ENCODE data around the gene FBXL13. TPM values are rescaled to one million over a fixed set of nuclear protein-coding genes. Genes with fewer than 3 reads are reported as not detected.
"Not testable (repeated sequence)": the region's sequence is repeated elsewhere in the genome, so short reads cannot be mapped to it uniquely, and the experiment has no call there.

Gene FBXL13
- polyA plus RNA-seq, 3 donors = 2.9 to 4.4 (median 2.9) TPM

- DNase-seq (ENCODE audit: extremely low read depth in 1 of 11, low read depth in 9 of 11, low spot score in 4 of 11) = peak in 9 of 11 donors; percentile 17 to 40 (median 25)
These were observed 81.5 kb downstream of the FBXL13 start for GRCh38 chr7:102992938-102993717.

DNA sequence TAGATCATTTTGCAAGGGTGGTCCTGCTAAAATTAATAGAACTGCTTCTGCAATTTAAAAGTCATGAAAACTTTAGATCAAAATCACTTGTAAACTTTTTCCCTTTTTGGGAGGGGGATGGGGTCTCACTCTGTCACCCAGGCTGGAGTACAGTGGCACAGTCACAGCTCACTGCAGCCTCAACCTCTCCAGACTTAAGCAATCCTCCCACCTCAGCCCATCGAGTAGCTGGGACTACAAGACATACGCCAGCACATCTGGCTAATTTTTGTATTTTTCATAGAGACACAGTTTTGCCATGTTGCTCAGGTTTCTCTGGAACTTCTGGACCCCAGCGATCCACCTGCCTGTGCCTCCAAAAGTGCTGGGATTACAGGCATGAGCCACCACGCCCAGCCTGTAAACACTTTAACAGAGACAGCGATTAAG, 82.1 kb downstream of the FBXL13 start:
- DNase-seq (ENCODE audit: extremely low read depth in 1 of 11, low read depth in 9 of 11, low spot score in 4 of 11) = no peak

GRCh38 chr7:102991540-102992214, 82.9 kb downstream of the FBXL13 start:
- DNase-seq (ENCODE audit: extremely low read depth in 1 of 11, low read depth in 9 of 11, low spot score in 4 of 11) = no peak

DNA sequence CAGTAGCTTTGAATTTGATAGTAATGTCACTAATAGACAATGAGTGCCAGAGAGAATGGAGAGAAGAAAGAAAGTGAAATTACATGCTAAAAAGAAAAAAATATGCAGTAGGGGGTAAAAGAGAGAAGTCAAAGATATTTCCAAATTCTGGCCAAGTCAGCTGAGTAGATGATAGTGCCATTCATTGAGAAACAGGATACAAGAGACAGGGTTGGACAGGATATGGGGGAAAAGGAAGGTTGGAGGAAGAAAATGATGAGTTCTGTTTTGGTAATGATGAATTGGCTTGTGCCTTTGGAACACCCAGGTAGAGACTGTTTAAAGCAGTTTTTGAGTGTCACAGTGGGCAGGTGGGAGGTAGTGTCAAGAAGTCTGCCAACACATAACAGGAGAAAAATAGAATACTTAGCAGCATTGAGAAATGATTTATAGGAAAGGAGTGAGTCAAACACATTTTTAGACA, 83.5 kb downstream of the FBXL13 start:
- DNase-seq (ENCODE audit: extremely low read depth in 1 of 11, low read depth in 9 of 11, low spot score in 4 of 11) = no peak

GRCh38 chr7:102990642-102991041, 84.0 kb downstream of the FBXL13 start:
- no peak for DNase-seq (ENCODE audit: extremely low read depth in 1 of 11, low read depth in 9 of 11, low spot score in 4 of 11)

- DNase-seq (ENCODE audit: extremely low read depth in 1 of 11, low read depth in 9 of 11, low spot score in 4 of 11) = no peak
These were observed 85.7 kb downstream of the FBXL13 start for GRCh38 chr7:102988631-102989560.

DNA sequence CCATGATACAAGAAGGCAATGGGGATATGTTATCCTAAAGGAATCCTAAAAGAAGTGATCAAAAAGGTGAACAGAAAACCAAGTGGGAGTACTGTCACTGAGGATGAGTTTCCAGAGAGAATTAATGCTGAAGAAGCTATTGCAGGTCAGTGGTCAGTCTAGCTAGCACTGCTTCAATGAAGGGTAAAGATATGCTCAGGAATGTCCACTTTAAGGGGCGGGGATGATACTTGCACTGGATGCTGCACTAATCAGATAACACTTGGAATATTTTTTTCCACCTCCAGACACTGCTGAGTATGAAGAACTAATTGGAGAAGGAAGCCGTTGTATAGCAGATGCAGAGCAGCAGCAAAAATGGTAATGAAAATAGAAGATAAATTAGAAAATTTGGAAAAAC, 86.5 kb downstream of the FBXL13 start:
- DNase-seq (ENCODE audit: extremely low read depth in 1 of 11, low read depth in 9 of 11, low spot score in 4 of 11) = no peak

DNA sequence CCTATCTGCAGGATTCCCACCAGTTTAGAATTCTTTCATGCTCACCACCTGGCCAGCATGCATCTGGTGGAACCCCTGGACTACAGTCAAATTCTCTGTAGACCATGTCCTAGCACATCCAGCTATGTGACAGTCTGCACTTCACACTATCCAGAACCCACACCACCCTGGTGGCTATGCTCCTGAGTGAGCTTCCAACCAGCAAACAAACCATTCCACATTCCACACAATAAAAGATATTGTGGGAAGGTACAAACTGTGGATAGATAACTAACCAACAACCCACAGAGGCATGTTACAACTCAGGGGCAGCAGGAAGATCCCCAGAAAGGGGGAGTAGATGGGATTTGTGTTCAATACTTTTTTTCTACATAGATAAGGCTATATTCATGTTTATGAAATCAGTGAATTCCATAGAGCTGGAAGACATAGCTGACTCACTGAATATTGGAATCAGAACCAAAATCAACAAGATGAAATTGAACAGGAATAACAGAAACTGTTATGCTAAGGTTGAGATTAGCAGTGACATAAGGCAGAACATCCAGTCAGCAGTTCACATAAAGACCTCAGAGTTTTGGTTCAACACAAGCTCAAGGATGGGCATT, 89.3 kb downstream of the FBXL13 start:
- DNase-seq (ENCODE audit: extremely low read depth in 1 of 11, low read depth in 9 of 11, low spot score in 4 of 11) = no peak

- no peak for DNase-seq (ENCODE audit: extremely low read depth in 1 of 11, low read depth in 9 of 11, low spot score in 4 of 11)
These were observed 91.0 kb downstream of the FBXL13 start for GRCh38 chr7:102983602-102984001.

DNA sequence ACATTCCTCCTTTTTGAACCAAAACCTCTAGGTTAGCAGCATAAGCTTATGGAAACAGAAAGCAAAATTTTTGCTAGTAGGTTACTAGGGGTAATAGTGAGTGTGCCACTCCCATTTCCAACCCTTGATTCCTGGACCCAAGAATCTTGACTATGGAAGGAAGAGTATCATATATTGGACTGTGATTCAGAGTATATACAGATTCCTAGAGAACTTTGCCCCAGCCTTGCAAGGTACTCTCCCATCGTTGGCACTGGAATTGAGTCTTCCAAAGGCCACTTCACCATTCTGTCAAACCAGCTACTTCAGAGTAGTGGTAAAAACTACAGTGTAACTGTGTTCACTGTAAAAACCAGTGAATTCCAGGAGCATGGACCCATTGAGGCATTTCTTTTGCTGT, 92.4 kb downstream of the FBXL13 start:
- DNase-seq (ENCODE audit: extremely low read depth in 1 of 11, low read depth in 9 of 11, low spot score in 4 of 11) = no peak

DNA sequence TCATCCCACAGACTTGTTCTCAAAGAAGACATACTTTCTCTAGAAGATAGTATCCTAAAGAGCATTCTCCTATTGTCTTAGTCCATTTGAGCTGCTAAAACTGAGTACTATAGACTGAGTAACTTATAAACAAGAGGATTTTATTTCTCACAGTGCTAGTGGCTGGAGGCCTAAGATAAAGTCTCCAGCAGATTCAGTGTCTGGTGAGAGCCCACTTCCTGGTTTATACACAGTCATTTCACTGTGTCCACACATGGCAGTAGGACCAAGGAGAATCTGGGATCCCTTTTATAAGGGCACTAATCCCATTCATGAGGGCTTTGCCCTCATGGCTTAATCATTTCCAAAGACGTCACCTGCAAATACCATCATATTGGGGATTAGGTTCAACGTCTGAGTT, 93.1 kb downstream of the FBXL13 start:
- no peak for DNase-seq (ENCODE audit: extremely low read depth in 1 of 11, low read depth in 9 of 11, low spot score in 4 of 11)

DNA sequence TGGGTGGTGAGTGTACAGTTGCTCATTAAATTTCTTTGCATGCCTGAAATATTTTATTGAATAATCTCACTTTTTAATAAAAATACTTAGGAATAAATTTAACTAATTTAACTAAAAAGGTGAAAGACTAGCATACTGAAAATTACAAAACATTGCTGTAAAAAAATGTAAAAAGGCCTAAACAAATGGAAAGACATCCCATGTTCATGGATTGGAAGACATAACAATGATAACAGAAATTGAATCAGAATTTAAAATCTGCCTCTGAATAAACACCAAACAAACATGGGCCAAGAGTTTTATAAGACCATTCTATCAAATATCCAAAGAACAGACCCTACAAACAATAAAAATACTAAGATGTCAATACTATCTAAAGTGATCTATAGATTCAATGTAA, 94.9 kb downstream of the FBXL13 start:
- DNase-seq (ENCODE audit: extremely low read depth in 1 of 11, low read depth in 9 of 11, low spot score in 4 of 11) = no peak

DNA sequence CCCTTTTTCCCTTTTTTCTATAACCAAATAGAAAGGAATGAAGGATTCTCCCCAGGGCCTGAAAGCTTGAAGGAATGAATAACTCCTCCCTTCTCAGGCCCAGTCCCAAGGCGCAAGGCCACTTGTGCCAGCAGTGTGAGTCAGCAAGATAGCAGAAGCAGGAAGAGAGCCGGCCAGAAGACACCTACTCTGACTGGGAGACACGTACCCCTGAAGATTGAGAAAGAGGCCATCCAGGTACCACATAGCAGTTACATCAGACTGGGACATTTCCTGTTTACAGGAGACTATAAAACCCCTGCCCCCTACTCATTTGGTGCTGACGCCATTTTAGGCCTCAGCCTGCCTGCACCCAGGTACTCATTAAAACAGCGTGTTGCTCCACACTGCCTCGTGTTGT, 96.3 kb downstream of the FBXL13 start:
- no peak for DNase-seq (ENCODE audit: extremely low read depth in 1 of 11, low read depth in 9 of 11, low spot score in 4 of 11)

- DNase-seq (ENCODE audit: extremely low read depth in 1 of 11, low read depth in 9 of 11, low spot score in 4 of 11) = not testable (repeated sequence)
These were observed 97.0 kb downstream of the FBXL13 start for GRCh38 chr7:102977586-102977985.

- DNase-seq (ENCODE audit: extremely low read depth in 1 of 11, low read depth in 9 of 11, low spot score in 4 of 11) = no peak
These were observed 98.1 kb downstream of the FBXL13 start for GRCh38 chr7:102976493-102976892.

DNA sequence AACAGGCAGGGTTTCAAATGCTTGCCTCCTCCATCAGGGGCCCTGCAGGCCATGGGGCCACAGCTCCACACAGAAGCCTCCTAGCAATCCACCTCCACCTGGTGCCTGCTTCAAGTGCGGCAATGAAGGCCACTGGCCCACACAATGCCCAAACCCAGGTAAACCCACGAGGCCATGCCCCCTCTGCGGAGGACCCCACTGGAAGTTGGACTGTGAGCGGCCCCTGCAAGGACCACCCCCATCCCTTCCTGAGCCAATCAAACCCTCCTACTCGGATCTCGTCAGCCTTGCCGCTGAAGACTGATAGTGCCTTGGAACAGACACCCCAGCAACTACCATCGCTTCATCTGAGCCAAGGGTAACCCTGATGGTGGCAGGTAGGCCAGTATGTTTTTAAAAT, 98.7 kb downstream of the FBXL13 start:
- no peak for DNase-seq (ENCODE audit: extremely low read depth in 1 of 11, low read depth in 9 of 11, low spot score in 4 of 11)

- no peak for DNase-seq (ENCODE audit: extremely low read depth in 1 of 11, low read depth in 9 of 11, low spot score in 4 of 11)
These were observed 100.0 kb downstream of the FBXL13 start for GRCh38 chr7:102974366-102975236.

GRCh38 chr7:102973096-102973802, 101.3 kb downstream of the FBXL13 start:
- DNase-seq (ENCODE audit: extremely low read depth in 1 of 11, low read depth in 9 of 11, low spot score in 4 of 11) = no peak
